Calu3 (cell line): ENCODE data around the gene STK11. TPM values are rescaled to one million over a fixed set of nuclear protein-coding genes. Genes with fewer than 3 reads are reported as not detected.

Source experiments
- BruUV-seq: library from RNA; stranded (reverse); fragments of 400-500 nt; replicated peaks from 2 replicates; lab custom pipeline; 2021; lab: Mats Ljungman, UMichigan
- CTCF ChIA-PET: fragments of 300-600 bp; sonication (Branson Sonifier 250); formaldehyde crosslinking; loops from one replicate; lab custom pipeline; 2022; ENCODE audit warnings: antibody characterized with exemption; lab: Charles Lee
- DNase-seq: peaks from one replicate; pipeline ENCODE4 v3.0.0; 2022
- H3K27ac Mint-ChIP-seq: one replicate; pipeline ENCODE4 v1.8.0; 2022; ENCODE audit warnings: mixed read lengths; ENCODE audit not compliant: unreplicated experiment
- H3K27me3 Mint-ChIP-seq: one replicate; pipeline ENCODE4 v1.8.0; 2022; ENCODE audit warnings: mixed read lengths; ENCODE audit not compliant: unreplicated experiment
- H3K36me3 Mint-ChIP-seq: one replicate; pipeline ENCODE4 v1.8.0; 2022; ENCODE audit warnings: mild to moderate bottlenecking, moderate library complexity, mixed read lengths; ENCODE audit not compliant: insufficient read depth, unreplicated experiment
- H3K4me1 Mint-ChIP-seq: one replicate; pipeline ENCODE4 v1.8.0; 2022; ENCODE audit warnings: mild to moderate bottlenecking, low read depth, mixed read lengths; ENCODE audit not compliant: unreplicated experiment
- H3K4me3 Mint-ChIP-seq: one replicate; pipeline ENCODE4 v1.8.0; 2022; ENCODE audit warnings: mild to moderate bottlenecking, low read depth, moderate library complexity, mixed read lengths; ENCODE audit not compliant: unreplicated experiment
- H3K9me3 Mint-ChIP-seq: one replicate; pipeline ENCODE4 v1.8.0; 2022; ENCODE audit warnings: low read depth, mixed read lengths; ENCODE audit not compliant: unreplicated experiment
- CTCF ChIP-seq: fragments of 200-600 bp; IDR thresholded peaks from one replicate; pipeline ENCODE4 v1.8.0; 2022; ENCODE audit warnings: antibody characterized with exemption; ENCODE audit not compliant: unreplicated experiment
- intact Hi-C: fragments of 100-400 bp; cut with micrococcal nuclease; formaldehyde crosslinking; loops from one replicate; pipeline ENCODE4 v1.10.0; 2022; ENCODE audit not compliant: unreplicated experiment
- total RNA-seq: library from RNA; stranded (reverse); gene quantifications from 2 replicates; pipeline ENCODE4 v1.2.3, GENCODE V29; 2022

STK11 gene
- total RNA-seq, 1 experiment from 2014 or later, result 58.3 TPM

GRCh38 chr19:1255186-1256161 lies 49.9 kb downstream of the STK11 start:
- CTCF ChIA-PET, result no interaction called here
- no peaks in the 10 kb centered on the region for H3K9me3 Mint-ChIP-seq
- H3K36me3 Mint-ChIP-seq, result peaks cover 95% of the 10 kb centered on the region
- no peak for TF ChIP-seq CTCF
- H3K27ac Mint-ChIP-seq, result no peak overlapping the region
- H3K4me1 Mint-ChIP-seq, result peaks cover 8% of the 10 kb centered on the region
- peak overlapping the region; percentile 88 for H3K4me3 Mint-ChIP-seq
- no peak for DNase-seq
- no peaks in the 10 kb centered on the region for H3K27me3 Mint-ChIP-seq
- no TSS peak for BruUV-seq
- intact Hi-C loops, result no loop called here

GRCh38 chr19:1256646-1257474 lies 51.3 kb downstream of the STK11 start:
- no peak for DNase-seq
- no peak overlapping the region for H3K4me3 Mint-ChIP-seq
- TF ChIP-seq CTCF, result no peak
- intact Hi-C loops, result no loop called here
- peaks cover 97% of the 10 kb centered on the region for H3K36me3 Mint-ChIP-seq
- no TSS peak for BruUV-seq
- no peaks in the 10 kb centered on the region for H3K27me3 Mint-ChIP-seq
- peaks cover 15% of the 10 kb centered on the region for H3K4me1 Mint-ChIP-seq
- H3K9me3 Mint-ChIP-seq, result no peaks in the 10 kb centered on the region
- no peak overlapping the region for H3K27ac Mint-ChIP-seq
- CTCF ChIA-PET, result no interaction called here

GRCh38 chr19:1257475-1258162 lies 52.0 kb downstream of the STK11 start:
- H3K36me3 Mint-ChIP-seq, result peaks cover 97% of the 10 kb centered on the region
- intact Hi-C loops, result no loop called here
- CTCF ChIA-PET, result no interaction called here
- no TSS peak for BruUV-seq
- H3K9me3 Mint-ChIP-seq, result no peaks in the 10 kb centered on the region
- H3K27me3 Mint-ChIP-seq, result no peaks in the 10 kb centered on the region
- peaks cover 23% of the 10 kb centered on the region for H3K4me1 Mint-ChIP-seq
- TF ChIP-seq CTCF, result no peak
- H3K27ac Mint-ChIP-seq, result peak overlapping the region; percentile 97
- no peak for DNase-seq
- H3K4me3 Mint-ChIP-seq, result no peak overlapping the region

DNA sequence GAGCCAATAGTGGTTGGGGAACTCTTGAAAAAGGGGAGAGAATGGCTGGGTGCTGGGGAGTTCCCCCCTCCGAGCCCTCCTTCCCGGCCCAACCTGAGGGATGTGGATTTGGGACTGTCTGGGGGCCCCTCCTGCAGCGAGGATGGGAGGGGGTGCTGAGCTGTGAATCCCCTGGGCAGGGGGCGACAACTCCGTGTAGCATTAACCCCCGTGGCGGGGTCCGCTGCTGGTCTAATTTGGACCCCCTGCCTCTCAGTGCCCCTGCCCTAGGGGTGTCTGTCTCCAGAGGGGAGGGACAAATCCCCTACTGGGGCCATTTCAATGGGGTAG lies 52.5 kb downstream of the STK11 start:
- Mint-ChIP-seq H3K4me3 (no peak overlapping the region), H3K4me1 (peaks cover 28% of the 10 kb centered on the region), H3K27ac (peak overlapping the region; percentile 97), H3K36me3 (peaks cover 97% of the 10 kb centered on the region), H3K27me3 (no peaks in the 10 kb centered on the region), H3K9me3 (no peaks in the 10 kb centered on the region)
- intact Hi-C loops, result no loop called here
- no peak for DNase-seq
- CTCF ChIA-PET, result no interaction called here
- TSS peak; percentile 13 for BruUV-seq
- no peak for TF ChIP-seq CTCF
